ENCODE measurements around the gene PARD3.

DNA sequence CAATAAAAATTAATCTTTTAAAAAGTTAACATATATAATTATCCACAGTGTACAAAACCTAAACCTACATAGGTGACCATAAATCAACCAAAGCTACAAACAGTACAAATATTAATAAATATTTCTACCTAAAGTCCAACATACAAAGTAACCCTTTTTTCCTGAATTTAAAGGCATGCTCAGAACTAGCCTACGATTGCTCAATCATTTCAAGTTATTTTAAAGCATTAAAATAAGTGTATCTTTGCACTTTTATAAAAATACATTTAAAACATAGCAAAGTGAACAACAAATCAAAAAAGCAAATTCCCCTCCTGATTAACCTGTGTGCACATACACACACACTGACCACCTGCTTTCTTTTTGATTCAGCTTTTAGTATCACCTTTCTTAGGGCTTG lies 202.2 kb downstream of the PARD3 start:
- TF ChIP-seq POLR2AphosphoS5 (IDR thresholded peaks at IDR 0.05; ENCODE audit: low read depth, low read length) (no peak), TAF1 (IDR thresholded peaks at IDR 0.05; ENCODE audit: borderline replicate concordance, insufficient read depth, low read length) (no peak)
